OCI-LY3 (cell line): Measurements from ENCODE around the gene PRIM2.
"Not testable (repeated sequence)": the region's sequence is repeated elsewhere in the genome, so short reads cannot be mapped to it uniquely, and the experiment has no call there.

Experiments
- CTCF ChIP-seq: fragments of 200-600, 300-600 bp; sonication (generic); IDR thresholded peaks from 2 replicates; pipeline ENCODE4 v1.5.1; 2014; ENCODE audit warnings: antibody characterized with exemption, low read length, low read depth
- EZH2phosphoT487 ChIP-seq: fragments of 200-600 bp; shearing (Covaris generic); IDR thresholded peaks from 2 replicates; pipeline ENCODE4 v1.6.1; 2018; ENCODE audit warnings: antibody characterized with exemption, mixed run types, low read depth

DNA sequence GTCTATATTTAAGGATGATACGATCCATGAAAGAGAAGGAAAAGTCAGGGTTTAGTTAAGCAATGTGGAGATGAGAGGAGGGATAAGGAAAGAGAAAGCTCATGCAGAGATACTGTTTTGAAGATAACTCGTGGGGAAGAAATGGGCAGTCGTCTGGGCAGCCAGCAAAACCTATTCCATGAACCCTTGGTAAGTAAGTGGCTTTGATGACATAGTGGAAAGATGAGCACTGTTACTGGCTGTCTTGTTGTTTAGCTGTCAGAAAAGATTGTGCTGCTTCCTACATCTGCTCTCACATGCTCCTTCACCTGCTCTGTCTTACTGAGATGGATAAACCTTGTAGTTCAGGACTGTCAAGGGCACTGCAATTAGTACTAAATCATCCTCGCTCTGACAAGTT is 143.6 kb downstream of the PRIM2 start:
- not testable (repeated sequence) for TF ChIP-seq CTCF, EZH2phosphoT487
